ENCODE data around the gene TOR1AIP2.

DNA sequence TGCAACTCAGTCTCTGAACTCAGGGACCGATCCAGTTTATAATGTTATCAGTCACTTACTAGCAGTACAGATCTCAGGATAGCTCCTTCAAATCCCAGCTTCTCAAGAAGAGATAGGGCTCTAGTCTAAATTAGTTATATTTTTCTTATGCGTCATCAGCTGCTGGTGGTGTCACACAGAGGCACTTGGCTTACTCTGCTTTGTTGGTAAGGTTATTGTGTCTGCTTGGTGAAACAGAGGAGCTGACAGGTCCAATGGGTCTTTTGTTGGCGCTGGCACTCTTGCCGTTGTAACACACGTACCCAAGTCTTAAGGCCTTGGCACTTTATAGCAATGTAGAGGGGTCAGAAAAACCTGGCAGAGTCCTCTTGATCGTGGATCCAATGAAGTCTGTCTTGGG lies 12.2 kb downstream of the TOR1AIP2 start:
- TF ChIP-seq PAX5 (IDR thresholded peaks at IDR 0.05; ENCODE audit: insufficient read depth, low read length, severe bottlenecking) (no peak), TAF1 (IDR thresholded peaks at IDR 0.05; ENCODE audit: low read depth, low read length) (no peak), POLR2A (IDR thresholded peaks at IDR 0.05; ENCODE audit: low read depth, low read length) (no peak), POLR2AphosphoS5 (IDR thresholded peaks at IDR 0.05; ENCODE audit: low read depth, low read length) (no peak), POU2F2 (IDR thresholded peaks at IDR 0.05; ENCODE audit: low read depth, low read length) (no peak)

Data from GM12891 (cell line).